ENCODE measurements around the gene UBXN11.

UBXN11 gene

DNA sequence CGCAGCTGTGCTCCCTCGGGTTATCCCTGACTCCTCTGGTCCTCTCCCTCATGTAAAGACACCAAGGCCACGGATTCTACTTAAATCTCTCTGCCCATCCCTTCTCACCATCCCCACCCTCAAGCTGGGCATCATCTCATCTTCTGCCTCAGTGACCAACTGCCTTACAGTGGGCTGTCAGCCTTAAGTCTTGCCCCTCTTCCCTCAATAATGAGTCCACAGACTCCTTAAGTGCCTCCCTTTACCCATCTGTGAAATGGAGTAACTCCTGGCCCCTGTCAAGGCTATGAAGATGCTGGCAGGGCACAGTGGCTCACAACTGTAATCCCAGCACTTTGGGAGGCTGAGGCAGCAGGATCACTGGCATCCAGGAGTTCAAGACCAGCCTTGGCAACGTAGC is 14.5 kb downstream of the UBXN11 start:
- no peak overlapping the region for H3K9ac ChIP-seq (ENCODE audit: low read length)
- peak overlapping the region; percentile 97 for H3K27ac ChIP-seq (ENCODE audit: low read depth, low read length)
- TF ChIP-seq EZH2phosphoT487 (conservative IDR thresholded peaks at IDR 0.05; ENCODE audit: low read length), result no peak
- TF ChIP-seq, protein P1, sequence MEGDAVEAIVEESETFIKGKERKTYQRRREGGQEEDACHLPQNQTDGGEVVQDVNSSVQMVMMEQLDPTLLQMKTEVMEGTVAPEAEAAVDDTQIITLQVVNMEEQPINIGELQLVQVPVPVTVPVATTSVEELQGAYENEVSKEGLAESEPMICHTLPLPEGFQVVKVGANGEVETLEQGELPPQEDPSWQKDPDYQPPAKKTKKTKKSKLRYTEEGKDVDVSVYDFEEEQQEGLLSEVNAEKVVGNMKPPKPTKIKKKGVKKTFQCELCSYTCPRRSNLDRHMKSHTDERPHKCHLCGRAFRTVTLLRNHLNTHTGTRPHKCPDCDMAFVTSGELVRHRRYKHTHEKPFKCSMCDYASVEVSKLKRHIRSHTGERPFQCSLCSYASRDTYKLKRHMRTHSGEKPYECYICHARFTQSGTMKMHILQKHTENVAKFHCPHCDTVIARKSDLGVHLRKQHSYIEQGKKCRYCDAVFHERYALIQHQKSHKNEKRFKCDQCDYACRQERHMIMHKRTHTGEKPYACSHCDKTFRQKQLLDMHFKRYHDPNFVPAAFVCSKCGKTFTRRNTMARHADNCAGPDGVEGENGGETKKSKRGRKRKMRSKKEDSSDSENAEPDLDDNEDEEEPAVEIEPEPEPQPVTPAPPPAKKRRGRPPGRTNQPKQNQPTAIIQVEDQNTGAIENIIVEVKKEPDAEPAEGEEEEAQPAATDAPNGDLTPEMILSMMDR (IDR thresholded peaks at IDR 0.05; ENCODE audit: insufficient read depth, low read length, poor library complexity, severe bottlenecking), result no peak

DNA sequence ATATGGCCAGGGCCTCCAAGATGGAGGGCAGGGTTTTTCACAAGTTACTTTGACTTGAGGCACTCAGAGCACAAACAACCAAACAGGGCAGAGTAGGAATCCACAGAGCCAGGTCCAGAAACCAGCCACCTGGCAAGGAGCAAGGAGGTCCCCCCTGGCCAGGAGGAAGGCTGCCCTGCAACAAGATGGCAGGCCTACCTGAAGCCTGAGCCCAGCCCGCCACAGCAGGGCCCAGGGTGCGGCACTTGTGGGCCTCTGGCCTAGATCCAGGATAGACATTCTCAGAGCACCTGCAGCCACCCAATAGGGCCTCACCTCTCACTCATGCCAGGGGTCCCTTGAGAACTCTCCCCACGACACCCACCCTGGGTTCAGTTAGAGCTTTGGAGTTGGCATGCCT is 15.0 kb downstream of the UBXN11 start:
- H3K4me2 ChIP-seq (ENCODE audit: low read depth, low read length, poor library complexity, severe bottlenecking), result no peak overlapping the region
- H3K9ac ChIP-seq (ENCODE audit: low read length), result peak overlapping the region; percentile 65; the same call in 1 of the 2 replicates
- no peaks in the 10 kb centered on the region for H3K9me2 ChIP-seq (replicated peaks; ENCODE audit: insufficient read depth, low read length)
- no peak overlapping the region for H3K4me3 ChIP-seq (ENCODE audit: insufficient read depth, low read length, poor library complexity, severe bottlenecking)
- no peak for TF ChIP-seq EZH2phosphoT487 (conservative IDR thresholded peaks at IDR 0.05; ENCODE audit: low read length)
- TF ChIP-seq, protein P1 (IDR thresholded peaks at IDR 0.05; ENCODE audit: insufficient read depth, low read length, poor library complexity, severe bottlenecking), result no peak
- peak overlapping the region; percentile 97 for H3K27ac ChIP-seq (ENCODE audit: low read depth, low read length)
- no peaks in the 10 kb centered on the region for H3K27me3 ChIP-seq (ENCODE audit: low read length)
- no peak overlapping the region for H2AFZ ChIP-seq (ENCODE audit: low read depth, low read length, severe bottlenecking)
- H3K36me3 ChIP-seq (ENCODE audit: low read length), result no peaks in the 10 kb centered on the region
- peaks cover 41% of the 10 kb centered on the region for H3F3A ChIP-seq (ENCODE audit: insufficient read depth)
- no peaks in the 10 kb centered on the region for H3K9me3 ChIP-seq (ENCODE audit: insufficient read depth, low read length)
- H3K79me2 ChIP-seq (ENCODE audit: insufficient read depth, low read length), result no peaks in the 10 kb centered on the region
- H4K20me1 ChIP-seq (ENCODE audit: low read depth, low read length), result no peaks in the 10 kb centered on the region

More for the DNA sequence above, 14.5 kb downstream of the UBXN11 start:
- peaks cover 36% of the 10 kb centered on the region for H3F3A ChIP-seq (ENCODE audit: insufficient read depth)
- no peak overlapping the region for H3K4me3 ChIP-seq (ENCODE audit: insufficient read depth, low read length, poor library complexity, severe bottlenecking)
- H3K9me3 ChIP-seq (ENCODE audit: insufficient read depth, low read length), result no peaks in the 10 kb centered on the region
- H3K4me2 ChIP-seq (ENCODE audit: low read depth, low read length, poor library complexity, severe bottlenecking), result no peak overlapping the region
- no peaks in the 10 kb centered on the region for H3K79me2 ChIP-seq (ENCODE audit: insufficient read depth, low read length)
- no peaks in the 10 kb centered on the region for H3K27me3 ChIP-seq (ENCODE audit: low read length)
- H2AFZ ChIP-seq (ENCODE audit: low read depth, low read length, severe bottlenecking), result no peak overlapping the region
- no peaks in the 10 kb centered on the region for H3K36me3 ChIP-seq (ENCODE audit: low read length)
- H3K9me2 ChIP-seq (replicated peaks; ENCODE audit: insufficient read depth, low read length), result no peaks in the 10 kb centered on the region
- no peaks in the 10 kb centered on the region for H4K20me1 ChIP-seq (ENCODE audit: low read depth, low read length)

DNA sequence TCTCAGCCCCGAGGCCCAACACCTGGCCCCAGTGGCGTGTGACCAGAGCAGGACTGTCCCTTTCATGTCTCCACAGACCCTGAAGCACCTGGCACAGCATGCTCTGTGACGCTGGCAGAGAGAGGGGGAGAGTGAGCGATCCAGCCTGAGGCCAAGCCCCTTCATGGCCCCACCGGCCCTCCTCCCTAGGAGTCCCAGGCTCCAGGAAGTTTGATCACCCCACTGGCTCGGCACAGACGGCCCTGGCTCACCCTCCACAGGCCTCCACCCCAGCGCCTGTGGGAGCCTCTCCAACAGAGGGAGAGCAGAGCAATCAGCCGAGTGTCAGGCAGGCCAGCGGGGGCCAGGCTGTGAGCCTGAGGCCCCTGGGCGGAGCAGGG is 15.6 kb downstream of the UBXN11 start:
- Histone ChIP-seq H4K20me1 (ENCODE audit: low read depth, low read length) (no peaks in the 10 kb centered on the region), H3K9me3 (ENCODE audit: insufficient read depth, low read length) (no peaks in the 10 kb centered on the region), H3K79me2 (ENCODE audit: insufficient read depth, low read length) (no peaks in the 10 kb centered on the region), H2AFZ (ENCODE audit: low read depth, low read length, severe bottlenecking) (no peak overlapping the region), H3K27ac (ENCODE audit: low read depth, low read length) (peak overlapping the region; percentile 97), H3K4me2 (ENCODE audit: low read depth, low read length, poor library complexity, severe bottlenecking) (peak overlapping the region; percentile 60), H3F3A (ENCODE audit: insufficient read depth) (peaks cover 47% of the 10 kb centered on the region), H3K9ac (ENCODE audit: low read length) (peak overlapping the region; percentile 65), H3K9me2 (replicated peaks; ENCODE audit: insufficient read depth, low read length) (no peaks in the 10 kb centered on the region), H3K36me3 (ENCODE audit: low read length) (no peaks in the 10 kb centered on the region), H3K4me3 (ENCODE audit: insufficient read depth, low read length, poor library complexity, severe bottlenecking) (no peak overlapping the region), H3K27me3 (ENCODE audit: low read length) (no peaks in the 10 kb centered on the region)
- TF ChIP-seq, protein P1 (IDR thresholded peaks at IDR 0.05; ENCODE audit: insufficient read depth, low read length, poor library complexity, severe bottlenecking), result no peak
- no peak for TF ChIP-seq EZH2phosphoT487 (conservative IDR thresholded peaks at IDR 0.05; ENCODE audit: low read length)
